ENCODE data around the gene PERCC1. TPM values are rescaled to one million over a fixed set of nuclear protein-coding genes. Genes with fewer than 3 reads are reported as not detected.

The PERCC1 gene
- not detected in 2 replicates for total RNA-seq

GRCh38 chr16:1430759-1431496, at the start of gene PERCC1:
Gene PERCC1, plus strand, starts transcription at chr16:1431078. Its CDS starts 1,516 bp downstream, at chr16:1432594.
- no peak for DNase-seq (ENCODE audit: low read depth in 2 of 2)

- no peak for DNase-seq (ENCODE audit: low read depth in 2 of 2)
Measured at GRCh38 chr16:1381612-1382406, 49.1 kb upstream of the PERCC1 start.

DNA sequence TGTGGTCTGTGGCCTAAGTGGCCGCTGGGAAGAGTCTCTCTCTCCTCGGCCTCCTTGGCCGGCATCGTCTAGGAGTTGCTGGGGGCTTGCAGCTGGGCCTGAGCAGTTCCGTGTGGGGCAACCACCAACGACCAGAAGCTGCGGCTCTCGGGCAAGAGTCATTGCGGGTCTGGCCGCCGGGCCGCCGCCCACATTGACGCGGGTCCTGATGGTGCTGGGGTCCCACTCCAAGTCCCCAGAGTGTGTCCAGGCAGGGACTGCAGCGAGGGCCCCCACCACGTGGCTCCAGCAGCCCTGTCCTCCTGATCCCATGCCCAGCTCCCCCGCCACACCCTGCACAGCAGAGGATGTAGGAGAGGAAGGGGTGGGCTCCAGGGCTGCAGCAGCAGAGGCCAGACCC, 47.3 kb upstream of the PERCC1 start:
- DNase-seq (ENCODE audit: low read depth in 2 of 2): no peak

GRCh38 chr16:1385232-1385631, 45.6 kb upstream of the PERCC1 start:
- no peak for DNase-seq (ENCODE audit: low read depth in 2 of 2)

- DNase-seq (ENCODE audit: low read depth in 2 of 2): no peak
Measured at GRCh38 chr16:1387331-1387730, 43.5 kb upstream of the PERCC1 start.

DNA sequence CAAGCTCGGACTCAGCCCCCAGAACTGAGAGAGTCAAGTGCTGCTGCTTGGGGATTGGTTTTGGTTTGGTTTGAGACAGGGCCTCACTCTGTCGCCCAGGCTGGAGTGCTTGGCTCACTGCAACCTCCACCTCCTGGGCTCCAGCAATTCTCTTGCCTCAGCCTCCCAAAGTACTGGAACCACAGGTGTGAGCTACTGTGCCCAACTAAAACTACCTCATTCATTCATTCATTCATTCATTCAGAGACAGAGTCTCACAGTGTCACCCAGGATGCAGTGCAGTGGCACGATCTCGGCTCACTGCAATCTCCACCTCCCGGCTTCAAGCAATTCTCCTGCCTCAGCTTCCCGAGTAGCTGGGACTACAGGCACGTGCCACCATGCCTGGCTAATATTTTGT, 41.1 kb upstream of the PERCC1 start:
- DNase-seq (ENCODE audit: low read depth in 2 of 2): no peak

- no peak for DNase-seq (ENCODE audit: low read depth in 2 of 2)
Measured at GRCh38 chr16:1390239-1390779, 40.6 kb upstream of the PERCC1 start.

- DNase-seq (ENCODE audit: low read depth in 2 of 2): no peak
Measured at GRCh38 chr16:1392826-1393225, 38.1 kb upstream of the PERCC1 start.

GRCh38 chr16:1393613-1394176, 37.2 kb upstream of the PERCC1 start:
- no peak for DNase-seq (ENCODE audit: low read depth in 2 of 2)

GRCh38 chr16:1394367-1394951, 36.4 kb upstream of the PERCC1 start:
- no peak for DNase-seq (ENCODE audit: low read depth in 2 of 2)

DNA sequence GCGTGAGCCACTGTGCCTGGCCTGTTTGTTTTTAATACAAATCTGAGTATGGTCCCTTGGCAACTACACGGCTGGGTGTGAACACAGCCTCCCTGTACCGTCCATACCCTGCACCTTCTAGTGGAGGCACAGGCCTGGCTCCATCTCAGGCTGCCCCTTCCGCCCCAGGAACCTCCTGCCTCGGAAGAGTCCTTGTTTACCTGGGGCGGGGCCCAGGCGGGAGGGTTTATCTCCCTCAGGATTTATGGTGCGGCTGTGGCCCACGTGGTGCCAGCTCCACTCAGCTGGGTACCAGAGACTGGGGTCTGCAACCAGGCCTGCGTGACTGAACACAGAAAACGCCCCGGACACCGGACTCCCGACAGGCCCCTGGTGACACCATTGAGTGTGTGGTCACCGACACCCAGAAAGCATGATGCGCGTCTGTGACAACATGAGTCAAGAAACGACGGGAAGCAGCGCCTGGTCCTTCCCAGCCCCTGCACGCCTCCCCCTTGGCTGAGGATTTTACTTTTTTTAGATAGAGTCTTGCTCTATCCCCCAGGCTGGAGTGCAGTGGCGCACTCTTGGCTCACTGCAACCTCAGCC, 35.3 kb upstream of the PERCC1 start:
- no peak for DNase-seq (ENCODE audit: low read depth in 2 of 2)

DNA sequence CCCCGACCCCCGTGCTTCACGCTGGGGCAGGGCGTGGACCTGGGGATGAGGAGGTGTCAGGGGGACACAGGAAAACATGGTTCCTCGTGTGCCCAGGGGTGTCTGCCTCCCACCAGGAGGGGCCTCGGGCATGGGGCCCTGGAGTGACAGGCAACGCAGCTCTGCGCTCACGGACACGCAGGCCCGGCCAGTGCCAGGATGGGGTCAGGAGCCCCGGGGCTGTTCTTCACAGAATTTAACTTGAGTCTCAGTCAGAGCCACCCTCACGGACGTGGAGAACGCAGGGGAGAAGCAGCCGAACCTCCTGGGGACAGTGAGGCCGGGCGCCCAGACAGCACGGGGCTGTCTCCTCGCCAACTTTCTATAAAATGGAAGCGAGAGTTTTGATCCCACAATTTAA, 33.1 kb upstream of the PERCC1 start:
- DNase-seq (ENCODE audit: low read depth in 2 of 2): no peak

DNA sequence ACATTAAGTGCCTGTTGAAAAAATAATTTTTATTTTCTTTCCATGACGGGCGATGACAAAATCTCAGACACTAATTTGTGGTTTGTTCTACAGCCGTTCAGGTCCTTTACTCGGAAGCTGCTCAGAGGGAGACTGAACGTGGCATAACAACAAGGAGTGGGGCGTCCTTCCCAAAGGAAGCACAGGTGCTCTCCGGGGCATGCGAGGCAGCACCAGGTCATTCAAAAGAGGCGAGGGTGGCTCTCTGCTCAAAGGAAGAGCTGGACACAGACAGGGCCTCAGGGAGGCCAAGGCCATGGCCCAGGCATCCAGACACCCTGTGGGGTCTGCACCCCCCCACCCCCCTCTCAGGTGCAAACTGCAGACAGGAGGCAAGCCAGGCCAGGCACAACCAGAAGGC, 32.5 kb upstream of the PERCC1 start:
- no peak for DNase-seq (ENCODE audit: low read depth in 2 of 2)

DNA sequence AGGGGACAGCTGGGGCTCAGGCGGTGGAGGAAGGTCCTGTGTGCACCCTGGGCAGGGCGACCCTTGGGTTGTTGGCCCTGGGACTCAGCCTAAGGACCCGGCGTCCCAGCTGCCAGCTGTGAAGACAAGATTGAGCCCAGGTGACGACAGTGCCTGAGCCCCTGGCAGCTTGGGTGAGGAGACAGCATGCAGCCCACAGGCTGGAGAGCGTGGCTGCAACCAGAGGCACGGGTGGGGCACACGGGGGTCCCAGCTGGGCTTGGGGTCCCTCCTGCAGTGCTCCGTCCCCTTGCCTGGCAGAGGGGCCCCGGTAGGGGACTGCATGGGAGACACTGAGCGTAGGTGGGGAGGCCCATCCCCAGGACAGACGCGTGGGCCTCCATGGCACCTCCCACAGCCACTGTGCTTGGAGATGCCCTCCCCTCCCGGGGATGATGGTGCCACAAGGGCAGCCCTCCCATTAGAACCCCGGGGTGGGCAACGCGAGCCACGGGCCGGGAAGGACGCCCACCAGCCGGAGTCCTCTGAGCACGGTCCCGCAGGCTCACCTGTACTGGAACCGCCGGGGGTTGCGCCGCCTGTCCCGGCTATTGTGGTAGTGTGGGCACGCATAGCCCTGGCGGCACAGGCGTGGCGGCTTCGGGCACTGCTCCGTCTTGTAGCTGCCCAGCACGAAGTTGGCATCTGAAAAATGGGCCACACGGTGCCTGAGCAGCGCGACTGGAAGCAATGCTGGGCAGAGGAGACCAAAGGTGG, 31.9 kb upstream of the PERCC1 start:
- no peak for DNase-seq (ENCODE audit: low read depth in 2 of 2)

GRCh38 chr16:1401061-1401757, 29.7 kb upstream of the PERCC1 start:
- no peak for DNase-seq (ENCODE audit: low read depth in 2 of 2)

DNA sequence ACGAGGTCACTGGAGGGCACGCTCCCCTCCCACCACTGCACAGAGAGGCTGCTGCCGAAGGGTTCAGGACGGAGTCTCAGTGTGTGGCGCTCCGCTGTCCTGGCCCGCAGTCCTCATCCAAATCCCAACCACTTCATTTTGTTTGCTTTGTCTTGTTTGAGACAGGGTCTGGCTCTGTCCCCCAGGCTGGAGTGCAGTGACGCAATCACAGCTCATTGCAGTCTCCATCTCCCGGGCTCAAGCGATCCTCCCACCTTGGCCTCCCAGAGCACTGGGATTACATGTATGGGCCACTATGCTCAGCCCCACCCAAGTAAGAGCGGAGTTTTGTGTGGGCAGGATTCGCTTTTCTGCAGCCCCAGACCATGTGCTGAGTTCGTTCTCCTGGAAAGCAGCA, 29.1 kb upstream of the PERCC1 start:
- no peak for DNase-seq (ENCODE audit: low read depth in 2 of 2)

GRCh38 chr16:1403036-1403435, 27.8 kb upstream of the PERCC1 start:
- DNase-seq (ENCODE audit: low read depth in 2 of 2): no peak

DNA sequence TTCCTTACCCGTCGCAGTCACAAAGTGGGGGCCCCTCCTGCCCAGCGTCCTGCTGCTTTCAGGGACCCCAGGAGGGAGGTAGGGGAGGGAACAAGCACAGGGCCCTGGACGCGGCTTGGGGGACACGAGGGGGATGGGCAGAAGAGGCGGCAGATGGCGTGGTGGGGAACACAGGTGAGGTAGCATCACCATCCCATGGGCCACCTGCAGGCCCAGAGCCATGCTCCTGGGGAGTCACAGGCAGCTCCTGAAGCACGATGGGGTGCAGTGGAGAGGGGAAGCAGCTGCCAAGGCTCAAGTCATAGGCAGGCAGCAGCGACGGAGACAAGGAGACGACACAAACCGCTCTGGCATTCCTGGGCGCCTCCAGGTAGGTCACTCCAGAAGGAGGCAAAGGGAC, 27.1 kb upstream of the PERCC1 start:
- DNase-seq (ENCODE audit: low read depth in 2 of 2): no peak

GRCh38 chr16:1407753-1408152, 23.1 kb upstream of the PERCC1 start:
- peak in 1 of 2 donors; percentile 34 for DNase-seq (ENCODE audit: low read depth in 2 of 2)

DNA sequence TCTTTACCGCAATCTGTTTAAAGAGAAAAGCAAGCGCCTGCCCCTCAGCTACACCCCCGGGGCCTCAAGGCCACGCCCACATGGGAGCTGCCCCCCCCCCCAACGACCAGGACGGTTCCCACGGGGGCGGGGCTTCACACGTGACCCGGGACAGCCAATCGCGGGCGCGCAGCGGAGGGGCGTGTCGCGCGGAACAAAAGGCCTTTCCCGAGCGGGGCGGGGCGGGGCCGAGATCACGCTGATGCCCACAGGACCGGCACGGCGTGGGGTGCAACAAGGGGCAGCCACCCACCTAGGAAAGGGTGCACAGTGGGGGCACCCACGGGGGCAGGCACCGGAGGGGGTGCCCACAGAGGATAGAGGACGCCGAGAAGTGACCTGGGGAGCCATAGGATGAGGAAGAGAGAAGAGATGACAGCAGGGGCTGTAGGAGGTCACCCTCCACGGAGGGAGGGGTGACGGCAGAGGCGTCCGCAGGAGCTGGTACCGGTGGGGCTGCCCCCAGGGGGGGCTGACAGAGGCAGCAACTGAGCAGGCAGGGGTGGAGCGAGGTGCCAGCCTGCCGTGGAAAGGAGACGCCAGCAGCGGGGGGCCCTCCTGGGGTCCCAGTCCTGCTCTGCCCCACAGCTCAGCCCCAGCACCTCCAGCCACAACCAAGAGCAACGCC, 22.6 kb upstream of the PERCC1 start:
- peak; percentile 92 to 96 for DNase-seq (ENCODE audit: low read depth in 2 of 2)
